HL-60/S4 treated with phorbol 12-myristate 13-acetate at 8.2 ng/mL for 4 days and 3 days (cell line): Measurements from ENCODE around the gene PER3.

Experiments used
- in situ Hi-C: fragments of 300-500 bp; cut with MboI; formaldehyde crosslinking; loops from 2 replicates; pipeline ENCODE4 v1.15.0; 2022; ENCODE audit warnings: low sequenced_read_pairs

PER3 gene

DNA sequence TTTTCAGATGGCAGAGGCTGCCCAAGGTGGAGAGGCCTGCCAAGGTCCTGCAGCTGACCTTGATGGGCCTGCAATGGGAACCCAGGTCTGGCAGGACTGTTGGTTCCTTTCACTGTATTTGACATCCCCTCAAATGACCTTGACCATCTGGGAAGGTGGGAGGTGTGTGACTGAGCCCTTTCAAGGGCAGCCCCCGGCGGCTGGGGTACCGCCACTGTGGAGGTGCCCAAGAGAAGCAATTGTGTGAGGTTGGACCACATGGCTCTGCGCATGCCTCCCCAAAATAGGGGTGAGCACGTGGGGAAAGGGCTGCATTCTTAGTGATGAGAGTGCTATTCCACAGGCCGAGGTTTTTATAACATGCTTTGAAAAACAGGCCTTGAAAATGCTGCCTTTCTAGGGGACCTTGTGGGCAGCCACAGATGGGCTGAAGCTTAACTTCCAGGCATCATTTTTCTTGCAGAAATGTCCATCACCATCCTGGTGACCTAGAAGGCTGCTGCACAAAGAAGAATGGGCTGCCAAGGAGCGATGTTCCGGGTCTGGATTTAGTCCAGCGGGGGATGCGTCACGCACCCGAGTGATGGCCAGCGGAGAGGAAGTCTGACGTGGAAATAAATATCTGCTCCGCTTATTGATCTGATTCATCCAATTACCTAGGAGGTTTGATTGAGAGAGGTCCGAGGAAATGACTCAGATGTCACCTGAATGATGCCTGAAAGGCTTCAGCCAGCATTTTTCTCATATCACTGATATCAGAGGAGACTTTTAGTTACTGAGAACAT lies 85.2 kb downstream of the PER3 start:
- in situ Hi-C loops = no loop called here

DNA sequence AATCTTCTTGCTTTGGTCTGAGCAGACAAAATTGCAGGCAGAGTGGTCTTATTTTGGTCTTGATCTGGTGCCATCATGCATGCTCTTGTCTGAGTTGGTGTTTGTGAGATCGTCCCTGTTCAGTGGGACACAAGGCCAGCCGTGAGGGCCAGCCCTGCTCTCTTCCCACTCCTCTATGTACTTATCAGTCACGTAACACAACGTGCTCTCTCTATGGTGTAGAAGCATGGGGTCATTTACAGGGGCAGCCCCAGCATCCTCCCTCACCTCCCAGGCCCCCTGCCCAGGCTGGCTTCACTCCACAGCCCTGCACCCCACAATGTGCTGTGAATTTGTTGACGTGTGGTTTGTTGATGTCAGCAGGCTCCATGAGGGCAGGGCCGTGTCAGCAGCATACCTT lies 87.0 kb downstream of the PER3 start:
- in situ Hi-C loops = no loop called here

DNA sequence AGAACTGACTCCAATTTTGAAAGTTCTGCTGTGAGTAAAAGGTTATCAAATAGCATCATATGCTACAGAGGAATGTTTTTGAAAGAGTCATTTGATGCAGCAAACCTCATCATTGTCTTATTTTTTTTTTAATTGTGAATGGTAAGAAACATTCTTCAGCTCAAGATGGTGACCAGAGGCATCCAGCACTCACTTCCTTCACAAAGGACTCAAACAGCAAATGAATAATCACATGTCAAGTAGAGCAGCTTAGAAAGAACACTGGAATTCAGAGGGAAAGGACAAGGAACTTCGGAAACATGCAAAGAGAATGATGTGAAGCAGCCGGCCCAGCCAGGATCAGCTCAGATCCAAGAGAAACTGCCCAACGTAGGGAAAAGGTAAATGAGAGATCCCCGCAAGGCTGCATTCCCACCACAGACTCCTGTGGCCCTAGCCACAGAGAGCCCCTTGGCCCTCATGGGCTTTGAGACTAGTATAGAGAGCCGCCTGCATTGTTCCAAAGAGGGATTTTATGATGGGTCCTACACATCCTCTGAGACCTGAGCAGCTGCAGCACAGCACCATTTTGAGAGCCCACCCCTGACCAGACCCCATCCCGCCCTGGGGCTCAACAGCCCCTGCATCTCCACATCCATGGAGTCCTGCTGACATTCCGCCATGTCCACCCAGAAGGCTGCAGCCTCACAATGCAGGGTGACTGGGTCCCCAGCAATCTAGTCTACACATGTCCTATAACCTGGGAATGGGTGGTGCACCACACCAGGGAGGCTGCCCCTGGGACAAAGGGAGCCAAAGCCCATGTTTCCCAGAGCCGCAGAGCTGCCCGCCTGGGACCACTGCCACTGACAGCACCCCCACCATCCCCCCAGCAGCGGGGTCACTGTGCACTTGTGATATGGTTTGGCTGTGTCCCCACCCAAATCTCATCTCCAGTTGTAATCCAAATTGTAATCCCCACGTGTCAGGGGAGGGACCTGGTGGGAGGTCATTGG lies 90.0 kb downstream of the PER3 start:
- in situ Hi-C loops = no loop called here

DNA sequence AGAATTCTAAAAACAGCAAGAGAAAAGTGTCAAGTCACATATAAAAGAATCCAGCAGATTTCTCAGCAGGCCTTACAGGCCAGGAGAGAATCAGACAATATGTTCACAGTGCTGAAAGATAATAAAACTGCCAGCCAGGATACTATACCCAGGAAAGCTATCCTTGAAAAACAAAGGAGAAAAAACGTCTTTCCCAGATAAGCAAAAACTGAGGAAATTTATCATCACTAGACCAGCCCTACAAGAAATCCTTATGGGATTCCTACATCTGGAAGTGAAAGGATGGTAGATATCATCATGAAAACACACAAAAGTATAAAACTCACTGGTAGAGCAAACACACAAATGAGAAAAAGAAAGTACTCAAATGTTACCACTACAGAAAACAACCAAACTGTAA lies 93.9 kb downstream of the PER3 start:
- in situ Hi-C loops = no loop called here

DNA sequence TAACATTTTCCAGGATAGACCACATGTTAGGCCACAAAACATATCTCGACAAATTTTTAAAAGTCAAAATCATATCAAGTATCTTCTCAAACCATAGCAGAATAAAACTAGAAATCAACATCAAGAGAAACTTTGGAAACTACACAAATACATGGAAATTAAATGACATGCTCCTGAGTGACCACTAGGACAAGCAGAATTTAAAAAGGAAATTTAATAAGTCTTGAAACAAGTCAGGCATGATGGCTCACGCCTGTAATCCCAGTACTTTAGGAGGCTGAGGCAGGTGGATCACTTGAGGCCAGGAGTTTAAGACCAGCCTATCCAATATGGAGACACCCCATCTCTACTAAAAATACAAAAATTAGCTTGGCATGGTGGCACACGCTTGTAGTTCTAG lies 95.1 kb downstream of the PER3 start:
- in situ Hi-C loops = no loop called here

DNA sequence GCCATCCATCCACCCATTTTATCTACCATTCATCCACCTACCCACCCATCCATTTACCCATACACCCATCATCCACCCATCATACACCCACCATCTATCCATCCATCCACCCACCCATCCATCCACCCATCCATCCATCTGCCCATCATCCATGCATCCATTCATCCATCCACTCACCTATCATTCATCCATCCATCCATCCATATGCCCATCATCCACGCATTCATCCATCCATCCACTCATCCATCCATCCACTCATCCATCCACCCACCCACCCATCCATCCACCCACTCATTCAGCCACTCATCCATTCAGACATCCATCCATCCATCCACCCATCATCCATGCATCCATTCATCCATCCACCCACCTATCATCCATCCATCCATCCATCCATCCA lies 100.7 kb downstream of the PER3 start:
- in situ Hi-C loops = no loop called here

DNA sequence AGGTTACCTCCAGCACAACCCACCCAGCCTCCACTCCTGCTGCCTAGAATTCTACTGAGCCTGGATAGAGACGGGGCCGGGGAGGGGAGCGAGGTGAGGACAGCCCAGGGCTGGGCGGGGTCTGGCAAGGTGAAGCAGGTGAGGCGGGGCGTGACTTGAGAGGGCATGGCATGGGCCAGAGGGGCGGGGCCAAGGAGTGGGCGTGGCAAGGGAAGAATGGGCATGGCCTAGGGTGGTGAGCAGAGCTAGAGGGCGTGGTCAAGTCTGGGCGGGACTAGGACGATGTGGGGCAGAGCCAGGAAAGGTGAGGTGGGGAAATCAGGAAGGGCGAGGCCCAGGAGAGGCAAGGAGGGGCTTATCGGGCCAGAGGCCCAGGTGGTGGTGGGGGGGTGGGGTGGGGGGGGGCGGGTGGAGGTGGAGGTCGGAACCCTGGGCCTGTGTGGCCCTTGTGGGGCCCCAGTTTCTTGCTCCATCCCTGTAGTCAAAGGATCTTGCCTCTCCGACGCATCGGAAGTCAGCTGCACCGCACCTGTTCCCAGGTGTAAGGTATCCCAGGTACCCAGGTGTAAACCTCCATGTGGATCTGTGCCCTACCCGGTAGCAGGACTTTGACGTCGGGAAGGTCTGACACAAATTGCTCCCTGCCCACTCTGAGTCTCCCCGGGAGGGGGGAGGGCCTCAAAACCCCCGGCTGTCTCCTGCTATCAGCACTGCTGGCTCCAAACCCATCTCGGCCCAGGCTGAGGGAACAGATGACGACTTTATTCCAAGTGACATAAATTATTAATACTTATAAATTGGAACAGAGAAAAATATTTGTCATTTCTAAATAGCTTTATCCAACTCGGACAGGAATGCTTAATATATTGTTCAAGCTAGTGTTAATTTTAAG lies 101.7 kb downstream of the PER3 start:
- in situ Hi-C loops = no loop called here

DNA sequence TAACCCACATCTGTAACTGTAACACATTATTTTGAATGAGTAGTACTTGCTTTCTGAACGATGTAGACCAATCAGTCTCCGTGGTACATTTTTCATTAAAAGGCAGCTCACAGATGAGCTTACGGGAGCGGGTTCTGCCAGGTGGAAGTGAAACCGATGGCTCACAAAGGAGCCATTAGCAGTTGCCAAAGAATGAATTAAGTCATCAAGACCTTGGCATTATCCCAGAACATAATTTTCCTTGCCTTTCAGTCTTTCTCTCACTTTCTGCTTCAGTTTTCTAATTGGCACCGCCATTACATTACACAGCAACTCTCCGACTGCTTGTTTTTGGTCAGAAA lies 102.3 kb downstream of the PER3 start:
- in situ Hi-C loops = no loop called here

DNA sequence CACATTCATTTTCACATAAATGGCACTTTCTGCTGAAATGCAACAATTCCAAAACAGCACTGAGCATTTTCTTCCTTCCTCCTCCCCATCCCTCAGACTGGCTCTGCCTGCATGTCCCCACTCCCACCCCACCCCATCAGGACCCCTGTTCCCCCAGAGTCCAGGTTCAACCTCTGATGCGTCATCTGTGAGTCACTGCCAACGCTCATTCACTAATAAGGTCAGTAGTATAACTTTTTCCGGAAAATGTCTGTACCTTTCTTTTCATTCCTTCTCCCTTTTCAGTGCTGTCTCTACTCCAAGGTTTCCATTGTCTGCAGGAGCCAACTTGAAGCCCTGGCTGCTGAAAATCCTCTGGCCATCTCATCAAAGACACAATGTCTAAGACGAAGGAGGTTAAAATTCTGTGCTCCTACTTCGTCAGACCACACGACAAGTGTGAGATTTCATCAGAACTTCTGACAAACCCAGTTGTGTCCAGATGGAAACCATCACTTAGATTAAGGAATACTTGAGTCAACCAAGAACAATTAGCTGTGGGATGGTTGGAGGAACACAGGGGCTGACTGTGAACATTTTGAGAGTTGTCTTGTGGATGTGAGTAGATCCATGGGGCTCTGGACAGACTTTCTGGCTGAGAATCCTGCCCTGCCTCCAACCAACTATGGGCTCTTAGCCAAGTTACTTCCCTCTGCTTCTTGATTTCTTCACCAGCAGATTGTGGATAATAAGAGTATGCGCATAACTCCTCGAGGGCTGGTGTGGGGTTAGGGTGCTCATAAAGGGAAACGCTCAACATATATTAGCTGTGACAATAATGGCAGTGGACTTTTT lies 104.4 kb downstream of the PER3 start:
- in situ Hi-C loops = no loop called here

DNA sequence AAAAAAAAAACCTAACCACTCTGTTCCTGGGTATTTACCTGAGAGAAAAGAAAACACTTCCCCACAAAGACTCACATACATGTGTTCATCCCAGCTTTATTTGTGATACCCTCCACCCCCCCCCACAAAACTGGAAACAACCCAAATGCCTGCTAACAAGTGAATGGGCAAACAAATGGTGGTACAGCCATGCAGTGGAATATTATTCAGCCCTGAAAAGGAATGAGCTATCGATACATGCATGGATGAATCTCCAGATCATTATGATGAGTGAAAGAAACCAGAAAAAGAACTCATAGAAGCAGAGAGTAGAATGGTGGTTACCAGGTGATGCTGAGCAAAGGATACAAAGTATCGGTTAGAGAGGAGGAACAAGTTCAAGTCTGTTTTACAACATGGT lies 106.8 kb downstream of the PER3 start:
- in situ Hi-C loops = no loop called here

DNA sequence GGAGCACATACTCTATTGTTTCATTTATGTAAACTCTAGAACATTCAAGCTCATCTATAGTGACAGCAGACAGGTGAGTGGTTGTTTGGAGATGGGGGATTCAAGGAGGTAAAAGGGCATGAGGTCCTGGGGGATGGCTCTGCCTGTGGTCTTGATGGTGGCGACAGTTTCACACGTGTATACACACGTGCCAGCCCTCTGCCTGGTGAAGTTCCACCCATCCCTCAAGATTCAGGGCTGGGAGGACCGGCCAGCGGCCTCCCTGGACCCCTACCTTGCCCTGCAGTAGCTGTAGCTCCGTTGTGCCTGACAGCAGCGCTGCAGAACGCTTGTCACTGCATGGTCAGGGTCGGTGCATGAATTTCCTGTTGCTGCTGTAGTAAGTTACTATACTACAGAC lies 107.7 kb downstream of the PER3 start:
- in situ Hi-C loops = no loop called here

DNA sequence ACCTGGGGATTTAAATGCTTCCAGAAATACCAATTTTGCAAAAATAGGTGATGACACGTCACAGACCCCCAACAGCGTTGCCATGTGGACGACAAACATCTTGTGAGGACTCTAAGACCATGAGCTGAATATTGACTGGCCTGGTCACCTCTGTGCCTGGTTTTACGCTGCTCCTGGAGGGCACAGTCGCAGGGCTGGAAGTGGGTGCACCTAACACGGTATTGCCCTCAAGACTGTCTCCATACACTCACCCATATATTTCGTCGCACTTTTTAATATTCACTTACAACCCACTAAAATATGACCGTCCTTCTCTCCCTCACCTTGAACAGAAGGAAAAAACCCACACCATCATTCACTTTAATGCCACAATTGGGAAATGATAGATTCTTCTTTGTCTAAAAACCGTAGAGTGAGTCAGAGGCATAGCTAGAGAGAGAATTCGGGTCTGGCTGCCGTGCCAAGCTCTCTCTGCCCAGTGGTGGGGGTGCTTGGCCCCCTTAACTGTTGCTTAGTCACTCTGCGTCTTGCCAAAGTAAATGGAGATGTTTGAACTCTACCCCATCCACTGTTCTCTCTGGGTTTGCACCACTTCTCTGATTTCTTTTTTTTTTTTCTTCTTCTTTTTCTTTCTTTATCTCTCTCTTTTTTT lies 109.6 kb downstream of the PER3 start:
- in situ Hi-C loops = no loop called here
